Germinal center (tissue), 1 donor: Measurements from ENCODE around the gene HYDIN.

Source experiments
- DNase-seq: peaks from one replicate; pipeline ENCODE4 v3.0.0; 2012; ENCODE audit warnings: mixed read lengths, low spot score

Gene HYDIN

GRCh38 chr16:70760221-70760620, 470.3 kb downstream of the HYDIN start:
- DNase-seq, result no peak

- DNase-seq, result no peak
These were observed 470.9 kb downstream of the HYDIN start for GRCh38 chr16:70759666-70760065.

GRCh38 chr16:70758786-70759185, 471.7 kb downstream of the HYDIN start:
- no peak for DNase-seq
